GM21528 (cell line): ENCODE data around the gene ROPN1L.
"Not testable (repeated sequence)": the region's sequence is repeated elsewhere in the genome, so short reads cannot be mapped to it uniquely, and the experiment has no call there.

Experiments used
- ATAC-seq: cut with Tn5 transposase; IDR thresholded peaks from one replicate; pipeline ENCODE4 v1.9.1; 2021; ENCODE audit warnings: mild to moderate bottlenecking, moderate library complexity; ENCODE audit not compliant: unreplicated experiment, low FRiP score

ROPN1L gene

DNA sequence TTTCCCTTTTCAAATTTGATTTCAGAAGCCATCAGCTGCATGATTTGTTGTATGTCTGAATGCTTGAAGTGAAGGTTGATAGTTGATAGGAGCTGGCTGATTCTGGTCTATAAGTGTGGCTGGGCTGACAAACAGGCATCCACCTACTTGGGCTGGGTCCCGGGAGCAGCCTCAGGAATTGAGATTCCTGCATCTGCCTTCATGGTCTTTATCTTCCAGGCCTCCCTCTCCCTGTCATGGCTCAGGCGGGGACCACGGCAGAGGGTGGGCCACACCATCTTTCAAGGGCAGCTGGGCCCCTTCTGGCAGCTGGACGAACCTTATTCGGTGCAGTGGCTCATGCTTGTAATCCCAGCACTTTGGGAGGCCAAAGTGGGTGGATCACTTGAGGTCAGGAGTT, 55.9 kb downstream of the ROPN1L start:
- no peak for ATAC-seq

DNA sequence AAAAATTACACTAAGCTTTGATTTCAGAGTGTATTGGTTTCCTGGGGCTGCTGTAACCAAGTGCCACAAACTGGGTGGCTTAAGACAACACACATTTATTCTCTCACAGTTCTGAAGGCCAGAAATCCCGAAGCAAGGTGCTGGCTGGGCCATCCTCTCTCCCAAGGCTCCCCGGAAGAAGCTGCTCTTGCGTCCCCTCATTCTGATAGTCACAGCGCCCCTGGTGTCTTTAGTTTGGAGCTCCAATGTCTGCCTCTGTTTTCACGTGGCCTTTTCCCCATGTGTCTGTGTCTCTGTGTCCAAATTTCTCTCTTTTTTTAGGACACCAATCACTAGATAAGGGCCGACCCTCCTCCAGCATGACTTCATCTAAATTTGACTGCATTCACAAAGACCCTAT, 56.7 kb downstream of the ROPN1L start:
- no peak for ATAC-seq

GRCh38 chr5:10499066-10499465, 57.4 kb downstream of the ROPN1L start:
- ATAC-seq, result no peak

- no peak for ATAC-seq
Measured at GRCh38 chr5:10499776-10500175, 58.1 kb downstream of the ROPN1L start.

- ATAC-seq, result no peak
Measured at GRCh38 chr5:10500669-10501068, 59.0 kb downstream of the ROPN1L start.

DNA sequence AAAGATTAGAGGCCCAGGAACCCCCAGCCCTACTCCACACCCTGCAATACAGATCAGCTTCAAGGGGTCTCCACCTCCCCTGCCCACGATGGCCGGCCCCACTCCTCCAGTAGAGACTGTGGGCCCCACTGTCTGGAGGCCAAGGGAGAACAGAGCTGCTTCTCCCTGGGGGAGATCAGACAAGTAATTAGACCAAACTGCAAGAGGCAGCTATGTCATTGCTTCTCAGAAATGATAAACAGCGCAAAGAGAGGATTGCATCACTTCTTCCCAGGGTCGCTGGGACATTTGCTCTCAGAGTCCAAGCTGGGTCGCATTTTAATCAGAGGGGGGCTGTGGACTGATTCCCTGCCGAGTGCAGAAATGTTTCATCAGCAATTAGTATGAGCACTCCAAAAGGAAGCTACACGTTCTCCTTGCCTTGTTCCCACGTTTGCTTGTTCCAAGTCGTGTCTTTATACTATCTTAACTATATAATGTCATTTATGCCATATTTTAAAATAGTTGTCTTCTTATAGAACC, 59.9 kb downstream of the ROPN1L start:
- ATAC-seq, result no peak

DNA sequence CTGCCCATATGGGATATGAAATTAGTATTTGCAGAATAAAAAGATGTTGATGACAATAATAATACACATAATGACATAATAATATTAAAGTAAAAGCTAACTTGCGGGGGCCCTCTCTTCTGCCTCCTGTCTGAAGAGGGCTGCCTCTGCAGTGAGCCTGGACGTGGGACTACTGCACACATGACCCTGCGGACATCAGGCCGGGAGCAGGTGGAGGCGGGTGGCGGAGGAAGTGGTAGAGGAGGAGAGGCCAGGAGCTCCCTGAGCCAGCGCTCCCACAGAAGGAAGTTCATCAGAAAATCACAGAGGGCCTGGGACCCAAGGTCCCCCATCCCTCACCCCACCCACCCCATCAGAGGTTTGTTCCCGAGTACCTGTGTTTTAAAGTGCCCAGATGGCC, 60.5 kb downstream of the ROPN1L start:
- ATAC-seq, result no peak

DNA sequence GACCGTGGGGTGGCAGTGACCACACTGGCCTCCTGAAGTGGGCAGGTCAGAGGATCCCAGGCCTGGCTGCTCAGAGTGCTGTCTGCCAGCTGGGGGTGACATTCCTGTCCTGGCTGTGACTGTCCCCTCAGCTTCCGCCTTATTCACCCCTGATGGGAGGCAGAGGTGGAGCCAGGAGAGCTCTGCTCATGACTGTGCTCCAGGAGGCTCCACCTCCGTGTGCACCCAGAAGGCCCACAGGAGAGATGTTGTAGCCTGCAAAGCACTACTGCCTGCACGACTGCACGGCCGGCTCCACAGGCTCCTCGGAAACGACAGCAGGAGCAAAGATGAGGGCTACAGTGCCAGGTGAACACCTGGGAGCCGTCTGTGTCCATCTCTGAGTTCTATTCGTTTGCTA, 60.9 kb downstream of the ROPN1L start:
- no peak for ATAC-seq

DNA sequence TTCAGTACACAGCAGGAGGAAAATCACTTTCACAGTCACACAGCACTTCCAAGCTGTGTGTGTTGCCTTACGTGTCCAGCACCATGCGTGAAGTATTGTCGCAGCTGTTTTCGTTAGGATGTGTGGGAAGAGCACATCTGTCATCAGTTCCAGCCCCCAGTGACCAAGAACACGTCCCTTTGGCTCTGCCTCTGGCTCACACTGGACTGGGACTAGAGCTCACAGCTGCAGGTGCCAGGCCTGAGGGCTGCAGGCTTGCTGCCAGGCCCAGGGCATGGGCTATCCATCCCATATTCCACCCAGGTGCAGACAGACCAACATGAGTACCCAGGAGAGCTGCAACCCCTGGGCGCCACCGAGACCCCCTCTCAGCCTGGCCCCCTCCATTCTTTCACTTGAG, 61.6 kb downstream of the ROPN1L start:
- no peak for ATAC-seq

DNA sequence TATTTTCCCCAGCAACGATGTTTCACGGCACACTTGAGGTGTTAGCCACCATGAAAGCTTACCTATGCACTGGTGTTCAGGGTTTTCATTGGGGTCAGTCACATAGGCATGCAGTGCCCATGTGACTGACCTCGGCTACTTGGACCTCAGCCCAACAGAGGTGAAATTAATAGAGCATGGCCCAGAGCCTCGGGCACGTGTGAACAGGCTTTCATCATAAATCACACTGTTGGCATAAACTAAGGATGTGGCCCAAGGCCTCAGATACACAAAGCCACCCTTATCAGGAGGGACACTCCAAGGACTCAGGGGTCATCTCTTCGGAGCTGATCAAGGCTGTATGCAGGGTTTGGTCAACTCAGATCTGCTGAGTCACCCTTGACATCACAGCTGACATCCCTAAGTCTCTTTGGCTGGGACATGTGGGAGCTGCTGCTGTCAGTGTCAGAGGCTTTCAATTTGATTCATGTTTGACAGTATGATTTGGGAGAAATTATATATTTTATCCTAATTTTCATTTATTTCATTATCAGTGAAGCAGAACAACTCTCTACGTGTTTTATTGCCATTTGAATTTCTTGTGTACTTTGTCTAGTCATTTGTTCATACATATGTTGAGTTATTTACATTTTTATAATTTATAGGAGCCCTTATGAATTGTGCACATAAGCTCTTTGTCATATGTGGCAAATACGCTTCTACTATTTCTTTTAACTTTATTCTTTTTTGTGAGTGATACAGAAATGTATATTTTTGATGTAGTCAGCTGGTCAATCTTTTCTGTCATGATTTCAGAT, 62.5 kb downstream of the ROPN1L start:
- no peak for ATAC-seq

GRCh38 chr5:10505517-10506095, 63.9 kb downstream of the ROPN1L start:
- peak; percentile 84 for ATAC-seq

- no peak for ATAC-seq
Measured at GRCh38 chr5:10506535-10506934, 64.9 kb downstream of the ROPN1L start.

DNA sequence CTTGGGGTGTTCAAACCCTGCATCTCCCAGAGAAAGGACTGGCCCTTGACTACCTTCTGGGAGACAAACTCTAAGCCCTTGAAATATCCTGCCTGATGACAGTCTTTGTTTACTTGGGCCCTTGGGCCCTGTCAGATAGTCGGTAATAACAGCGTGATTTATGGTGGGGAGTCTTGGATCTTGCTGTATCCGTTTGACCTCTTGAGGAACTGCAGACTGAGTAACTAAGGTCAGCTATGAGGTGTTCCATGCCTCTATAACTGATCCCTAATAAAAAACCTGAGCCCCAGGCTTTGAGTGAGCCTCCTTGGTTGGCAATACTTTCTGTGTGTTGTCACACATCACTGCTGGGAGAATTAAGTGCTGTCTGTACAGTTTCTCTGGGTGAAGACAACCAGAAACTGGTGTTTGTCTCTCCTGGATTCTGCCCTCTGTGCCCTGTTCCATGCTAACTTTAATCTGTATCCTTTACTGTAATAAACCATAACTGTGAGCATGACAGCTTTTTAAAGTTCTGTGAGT, 66.0 kb downstream of the ROPN1L start:
- ATAC-seq, result no peak

- ATAC-seq, result no peak
Measured at GRCh38 chr5:10509575-10509974, 67.9 kb downstream of the ROPN1L start.

DNA sequence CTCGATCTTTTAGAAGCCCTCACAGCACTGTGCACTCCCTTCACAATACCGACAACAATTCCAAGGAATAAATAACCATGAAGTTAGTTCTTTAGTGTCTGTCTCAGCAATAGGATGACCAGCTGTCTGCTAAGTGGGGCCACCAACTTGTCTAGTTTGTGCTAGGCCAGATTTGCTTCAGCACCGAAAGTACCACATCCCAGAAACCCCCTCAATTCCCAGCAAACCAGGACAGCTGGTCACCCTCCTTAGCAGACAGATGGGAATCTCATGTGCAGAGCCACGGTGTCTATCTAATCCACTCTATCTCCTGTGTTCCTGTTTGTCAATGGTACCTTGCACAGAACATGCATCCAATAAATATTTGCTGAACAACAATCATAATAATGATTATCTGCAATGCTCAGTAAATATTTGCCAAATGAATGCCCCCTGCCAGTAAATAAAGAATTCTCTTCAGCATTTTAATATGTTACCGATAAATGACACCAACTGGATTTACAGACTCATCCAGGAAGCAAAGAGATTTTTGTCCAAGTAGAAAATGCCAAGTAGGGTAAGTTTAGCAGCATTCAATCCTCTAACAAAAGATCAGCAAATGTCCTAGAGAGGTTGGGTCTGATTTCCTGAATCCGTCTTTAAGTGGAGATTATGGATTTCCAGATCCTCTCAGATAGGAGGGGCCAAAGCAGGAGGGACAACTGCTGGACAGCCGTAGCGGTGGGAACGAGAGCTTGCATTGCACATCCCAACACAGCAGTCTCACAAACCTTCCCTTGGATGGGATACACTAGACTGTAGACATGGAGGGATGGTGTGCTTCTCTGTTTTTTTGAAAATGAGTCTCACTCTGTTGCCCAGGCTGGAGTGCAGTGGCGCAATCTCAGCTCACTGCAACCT, 70.3 kb downstream of the ROPN1L start:
- ATAC-seq, result no peak

- no peak for ATAC-seq
Measured at GRCh38 chr5:10513501-10514442, 72.1 kb downstream of the ROPN1L start.

DNA sequence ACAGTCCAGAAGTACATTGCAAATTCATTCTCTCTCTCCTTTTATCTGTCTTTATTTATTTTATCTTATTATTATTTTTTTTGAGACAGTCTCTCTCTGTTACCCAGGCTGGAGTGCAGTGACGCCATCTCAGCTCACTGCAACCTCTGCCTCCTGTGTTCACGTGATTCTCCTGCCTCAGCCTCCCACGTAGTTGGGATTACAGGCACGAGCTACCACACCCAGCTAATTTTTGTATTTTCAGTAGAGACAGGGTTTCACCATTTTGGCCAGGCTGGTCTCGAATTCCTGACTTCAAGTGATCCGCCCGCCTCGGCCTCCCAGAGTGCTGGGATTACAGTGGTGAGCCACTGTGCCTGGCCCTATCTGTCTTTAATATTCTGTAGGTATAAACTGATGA, 72.9 kb downstream of the ROPN1L start:
- ATAC-seq, result not testable (repeated sequence)
